ENCODE measurements around the gene RIMBP2.

DNA sequence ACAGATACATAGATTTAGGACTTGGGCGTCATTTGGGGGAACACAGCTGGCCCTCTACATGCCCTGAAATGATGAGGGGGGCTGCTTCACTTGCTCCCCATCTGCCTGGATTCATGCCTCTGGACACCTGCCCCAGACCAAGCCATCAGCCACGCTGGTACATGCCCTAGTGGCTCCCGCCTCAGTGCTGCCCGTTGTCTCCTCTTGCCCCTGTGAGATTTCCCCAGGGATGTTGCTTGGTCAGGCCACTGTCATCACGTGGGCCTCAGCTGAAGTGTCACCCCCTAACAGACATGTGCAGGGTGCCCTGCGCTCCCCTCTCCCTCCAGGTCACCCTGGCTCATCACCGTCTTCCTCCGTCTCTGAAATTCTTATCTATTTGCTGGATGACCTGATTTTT is 220.9 kb downstream of the RIMBP2 start:
- TF ChIP-seq, protein P1, sequence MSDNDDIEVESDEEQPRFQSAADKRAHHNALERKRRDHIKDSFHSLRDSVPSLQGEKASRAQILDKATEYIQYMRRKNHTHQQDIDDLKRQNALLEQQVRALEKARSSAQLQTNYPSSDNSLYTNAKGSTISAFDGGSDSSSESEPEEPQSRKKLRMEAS (IDR thresholded peaks at IDR 0.05; ENCODE audit: low read depth, low read length): no peak
- TF ChIP-seq, protein P2, sequence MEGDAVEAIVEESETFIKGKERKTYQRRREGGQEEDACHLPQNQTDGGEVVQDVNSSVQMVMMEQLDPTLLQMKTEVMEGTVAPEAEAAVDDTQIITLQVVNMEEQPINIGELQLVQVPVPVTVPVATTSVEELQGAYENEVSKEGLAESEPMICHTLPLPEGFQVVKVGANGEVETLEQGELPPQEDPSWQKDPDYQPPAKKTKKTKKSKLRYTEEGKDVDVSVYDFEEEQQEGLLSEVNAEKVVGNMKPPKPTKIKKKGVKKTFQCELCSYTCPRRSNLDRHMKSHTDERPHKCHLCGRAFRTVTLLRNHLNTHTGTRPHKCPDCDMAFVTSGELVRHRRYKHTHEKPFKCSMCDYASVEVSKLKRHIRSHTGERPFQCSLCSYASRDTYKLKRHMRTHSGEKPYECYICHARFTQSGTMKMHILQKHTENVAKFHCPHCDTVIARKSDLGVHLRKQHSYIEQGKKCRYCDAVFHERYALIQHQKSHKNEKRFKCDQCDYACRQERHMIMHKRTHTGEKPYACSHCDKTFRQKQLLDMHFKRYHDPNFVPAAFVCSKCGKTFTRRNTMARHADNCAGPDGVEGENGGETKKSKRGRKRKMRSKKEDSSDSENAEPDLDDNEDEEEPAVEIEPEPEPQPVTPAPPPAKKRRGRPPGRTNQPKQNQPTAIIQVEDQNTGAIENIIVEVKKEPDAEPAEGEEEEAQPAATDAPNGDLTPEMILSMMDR (IDR thresholded peaks at IDR 0.05; ENCODE audit: low read depth, low read length): no peak
